Activated T-helper 17 cell treated with anti-CD3 and anti-CD28 coated beads, Interleukin-2, amount 50 U/mL, for 72 hours (primary cell): ENCODE measurements around the gene RNU4-1. TPM values are rescaled to one million over a fixed set of nuclear protein-coding genes. Genes with fewer than 3 reads are reported as not detected.
"Not testable (repeated sequence)": the region's sequence is repeated elsewhere in the genome, so short reads cannot be mapped to it uniquely, and the experiment has no call there.

ENCODE experiments used
- ATAC-seq: fragments of 150-1000 bp; cut with Tn5 transposase; replicated peaks from 2 replicates; pipeline ENCODE4 v1.10.0; 2021; ENCODE audit warnings: mild to moderate bottlenecking, moderate library complexity
- H3K27ac Mint-ChIP-seq: one replicate; pipeline ENCODE4 v1.8.0; 2022; ENCODE audit warnings: mixed read lengths
- H3K27me3 Mint-ChIP-seq: one replicate; pipeline ENCODE4 v1.8.0; 2022; ENCODE audit warnings: mixed read lengths
- H3K36me3 Mint-ChIP-seq: one replicate; pipeline ENCODE4 v1.8.0; 2022; ENCODE audit warnings: low read depth, mild to moderate bottlenecking, mixed read lengths
- H3K4me1 Mint-ChIP-seq: one replicate; pipeline ENCODE4 v1.8.0; 2022; ENCODE audit warnings: mixed read lengths
- H3K4me3 Mint-ChIP-seq: one replicate; pipeline ENCODE4 v1.8.0; 2022; ENCODE audit warnings: mild to moderate bottlenecking, mixed read lengths
- H3K9me3 Mint-ChIP-seq: one replicate; pipeline ENCODE4 v1.8.0; 2022; ENCODE audit warnings: mixed read lengths
- total RNA-seq, 2 donors: library from RNA; stranded (reverse); gene quantifications; one replicate each; pipeline ENCODE4 v1.2.3, GENCODE V29; 2022

The RNU4-1 gene
- total RNA-seq, 2 donors from 2014 or later, result 2,108 to 2,470 TPM

DNA sequence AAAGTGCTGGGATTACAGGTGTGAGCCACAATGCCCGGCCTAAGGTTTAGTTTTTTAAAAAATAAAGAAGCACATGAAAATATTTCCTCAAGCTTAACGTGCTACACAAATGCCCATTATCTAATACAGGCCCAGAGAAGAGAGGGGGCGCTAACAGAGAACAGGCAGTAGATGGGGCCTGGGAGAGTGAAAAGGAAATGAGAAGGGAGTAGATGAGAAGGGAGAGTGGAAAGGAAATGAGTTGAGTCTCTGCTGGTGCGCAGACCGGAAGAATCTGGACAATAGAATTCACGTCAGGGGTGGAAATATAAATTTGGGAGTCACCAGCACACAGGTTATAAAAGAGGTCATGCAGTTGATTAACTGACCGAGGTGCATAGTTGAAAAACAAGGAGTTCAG is 38.2 kb downstream of the RNU4-1 start:
- peaks cover 25% of the 10 kb centered on the region for H3K36me3 Mint-ChIP-seq
- H3K9me3 Mint-ChIP-seq, result no peaks in the 10 kb centered on the region
- peaks cover 63% of the 10 kb centered on the region for H3K4me1 Mint-ChIP-seq
- no peaks in the 10 kb centered on the region for H3K27me3 Mint-ChIP-seq
- no peak for ATAC-seq
- H3K27ac Mint-ChIP-seq, result peak overlapping the region; percentile 23
- peak overlapping the region; percentile 6 for H3K4me3 Mint-ChIP-seq

DNA sequence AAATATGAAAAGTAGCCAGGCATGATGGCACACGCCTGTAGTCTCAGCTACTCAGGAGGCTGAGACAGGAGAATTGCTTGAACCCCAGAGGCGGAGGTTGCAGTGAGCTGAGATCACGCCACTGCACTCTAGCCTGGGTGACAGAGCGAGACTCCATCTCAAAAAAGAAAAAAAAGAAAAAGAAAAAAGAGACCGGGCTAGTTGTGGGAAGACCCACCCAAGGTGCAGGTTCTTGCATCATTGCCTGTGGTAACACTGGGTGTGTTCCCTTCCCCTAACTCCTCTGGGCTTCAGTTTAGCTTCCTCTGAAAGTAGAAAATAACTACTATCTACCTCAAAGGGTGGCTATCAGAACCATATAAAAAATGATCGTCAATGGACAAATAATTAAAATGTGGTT is 39.7 kb downstream of the RNU4-1 start:
- not testable (repeated sequence) for H3K27me3 Mint-ChIP-seq, H3K9me3 Mint-ChIP-seq, ATAC-seq
- peak overlapping the region; percentile 80 for H3K27ac Mint-ChIP-seq
- peak overlapping the region; percentile 71 for H3K4me3 Mint-ChIP-seq
- H3K36me3 Mint-ChIP-seq, result peaks cover 21% of the 10 kb centered on the region
- H3K4me1 Mint-ChIP-seq, result peaks cover 72% of the 10 kb centered on the region

GRCh38 chr12:120252071-120252906 is 40.7 kb downstream of the RNU4-1 start:
- H3K4me1 Mint-ChIP-seq, result peaks cover 77% of the 10 kb centered on the region
- peak overlapping the region; percentile 80 for H3K27ac Mint-ChIP-seq
- no peaks in the 10 kb centered on the region for H3K27me3 Mint-ChIP-seq
- peak; percentile 89 for ATAC-seq
- peak overlapping the region; percentile 71 for H3K4me3 Mint-ChIP-seq
- H3K9me3 Mint-ChIP-seq, result no peaks in the 10 kb centered on the region
- peaks cover 23% of the 10 kb centered on the region for H3K36me3 Mint-ChIP-seq

GRCh38 chr12:120251364-120252070 is 41.5 kb downstream of the RNU4-1 start:
- Mint-ChIP-seq H3K4me3 (peak overlapping the region; percentile 71), H3K36me3 (peaks cover 24% of the 10 kb centered on the region), H3K27ac (peak overlapping the region; percentile 80), H3K4me1 (peaks cover 72% of the 10 kb centered on the region)
- not testable (repeated sequence) for ATAC-seq, H3K9me3 Mint-ChIP-seq, H3K27me3 Mint-ChIP-seq

DNA sequence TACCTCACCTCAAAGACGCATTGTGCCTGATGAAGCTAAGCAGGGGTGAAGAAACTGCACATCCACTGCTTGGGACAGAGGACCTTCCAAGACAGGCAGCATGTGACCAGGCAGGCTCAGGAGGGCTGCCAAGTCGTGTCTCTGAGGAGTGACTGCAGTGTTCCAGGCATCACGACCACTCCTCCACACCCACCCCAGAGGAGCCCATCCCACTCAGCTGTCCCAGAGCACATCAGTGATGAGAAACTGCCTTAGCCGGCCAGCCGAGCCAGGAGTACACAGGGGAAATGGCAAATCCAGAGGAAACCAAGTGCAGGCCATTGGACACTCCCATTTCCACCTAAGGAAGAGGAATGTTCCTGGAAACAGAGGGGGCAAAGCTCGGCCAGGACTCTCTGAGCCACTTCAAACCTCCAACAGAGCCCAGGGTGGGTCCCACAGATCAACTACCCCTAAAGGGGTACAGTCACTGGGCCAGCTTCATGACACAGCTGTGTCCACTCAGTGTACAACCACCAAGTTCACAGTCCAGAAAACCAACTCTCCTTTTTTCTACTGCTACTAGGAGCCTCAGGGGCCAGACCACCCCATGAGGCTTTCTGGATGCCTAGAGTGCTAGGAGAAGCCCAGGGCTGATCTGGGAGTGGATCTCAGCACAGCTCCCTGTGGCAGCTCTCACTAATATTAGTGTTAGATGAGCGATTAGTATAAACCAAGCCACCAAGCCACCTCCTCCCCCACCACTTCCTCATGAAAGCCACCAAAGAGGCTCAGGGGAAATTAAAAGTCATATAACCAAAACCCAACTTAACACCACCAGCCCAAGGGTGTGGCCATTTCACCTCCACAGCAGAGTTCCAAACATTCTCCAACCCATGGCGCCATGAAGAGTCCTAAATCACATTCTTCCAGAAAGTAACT is 42.9 kb downstream of the RNU4-1 start:
- peak overlapping the region; percentile 81 for H3K4me3 Mint-ChIP-seq
- H3K4me1 Mint-ChIP-seq, result peaks cover 67% of the 10 kb centered on the region
- no peaks in the 10 kb centered on the region for H3K9me3 Mint-ChIP-seq
- ATAC-seq, result peak; percentile 17
- H3K27me3 Mint-ChIP-seq, result no peaks in the 10 kb centered on the region
- peak overlapping the region; percentile 79 for H3K27ac Mint-ChIP-seq
- peaks cover 24% of the 10 kb centered on the region for H3K36me3 Mint-ChIP-seq

GRCh38 chr12:120249266-120249874 is 43.7 kb downstream of the RNU4-1 start:
- ATAC-seq, result no peak
- H3K36me3 Mint-ChIP-seq, result peaks cover 23% of the 10 kb centered on the region
- no peaks in the 10 kb centered on the region for H3K9me3 Mint-ChIP-seq
- peak overlapping the region; percentile 81 for H3K4me3 Mint-ChIP-seq
- no peak overlapping the region for H3K27ac Mint-ChIP-seq
- H3K27me3 Mint-ChIP-seq, result no peaks in the 10 kb centered on the region
- H3K4me1 Mint-ChIP-seq, result peaks cover 64% of the 10 kb centered on the region

GRCh38 chr12:120247621-120248030 is 45.4 kb downstream of the RNU4-1 start:
- Mint-ChIP-seq H3K4me1 (peaks cover 54% of the 10 kb centered on the region), H3K27ac (no peak overlapping the region), H3K36me3 (peaks cover 22% of the 10 kb centered on the region), H3K9me3 (no peaks in the 10 kb centered on the region), H3K27me3 (no peaks in the 10 kb centered on the region), H3K4me3 (peak overlapping the region; percentile 81)
- ATAC-seq, result no peak

GRCh38 chr12:120247183-120247582 is 45.9 kb downstream of the RNU4-1 start:
- H3K36me3 Mint-ChIP-seq, result peaks cover 22% of the 10 kb centered on the region
- peaks cover 49% of the 10 kb centered on the region for H3K4me1 Mint-ChIP-seq
- H3K9me3 Mint-ChIP-seq, result no peaks in the 10 kb centered on the region
- H3K27me3 Mint-ChIP-seq, result no peaks in the 10 kb centered on the region
- H3K4me3 Mint-ChIP-seq, result peak overlapping the region; percentile 81
- H3K27ac Mint-ChIP-seq, result no peak overlapping the region
- ATAC-seq, result no peak

GRCh38 chr12:120246705-120247104 is 46.3 kb downstream of the RNU4-1 start:
- H3K27ac Mint-ChIP-seq, ATAC-seq, H3K27me3 Mint-ChIP-seq, H3K9me3 Mint-ChIP-seq, H3K4me3 Mint-ChIP-seq: not testable (repeated sequence)
- H3K4me1 Mint-ChIP-seq, result peaks cover 47% of the 10 kb centered on the region
- peaks cover 25% of the 10 kb centered on the region for H3K36me3 Mint-ChIP-seq

Other genes with a start within 250 kb of the RNU4-1 start
- gene RAB35, start 176.5 kb downstream of the RNU4-1 start, total RNA-seq, result 10 to 100 TPM; 43.8 to 76.4 TPM
- 100 to 1,000 TPM in 1 of 2 donors, 10 to 100 TPM in 1; 94.4 to 177 TPM for gene GCN1, start 98.5 kb downstream of the RNU4-1 start, total RNA-seq
- gene RPLP0, start 92.1 kb downstream of the RNU4-1 start, total RNA-seq, result 1,000 to 10,000 TPM; 3,687 to 4,380 TPM
- 10 to 100 TPM; 44.8 to 65.5 TPM for gene PXN, start 27.5 kb downstream of the RNU4-1 start, total RNA-seq
- 1,000 to 10,000 TPM; 2,951 to 6,256 TPM for gene RNU4-2, start 1.3 kb downstream of the RNU4-1 start, total RNA-seq
- 1 to 10 TPM; 3.1 to 4.1 TPM for gene SIRT4, start 9.1 kb upstream of the RNU4-1 start, total RNA-seq
- not detected for gene PLA2G1B, start 34.5 kb upstream of the RNU4-1 start, total RNA-seq
- gene MSI1, start 75.9 kb upstream of the RNU4-1 start, total RNA-seq, result under 1 TPM in 1 of 2 donors, not detected in 1; 0.24 TPM
- 100 to 1,000 TPM; 291 to 437 TPM for gene COX6A1, start 144.9 kb upstream of the RNU4-1 start, total RNA-seq
- gene TRIAP1, start 153.1 kb upstream of the RNU4-1 start, total RNA-seq, result 10 to 100 TPM; 31.8 to 58.6 TPM
- 10 to 100 TPM; 33.2 to 41.3 TPM for gene GATC, start 153.2 kb upstream of the RNU4-1 start, total RNA-seq
- gene SRSF9, start 176.5 kb upstream of the RNU4-1 start, total RNA-seq, result 100 to 1,000 TPM; 138 to 246 TPM
- gene DYNLL1, start 202.9 kb upstream of the RNU4-1 start, total RNA-seq, result 100 to 1,000 TPM in 1 of 2 donors, 10 to 100 TPM in 1; 69.2 to 197 TPM
- gene COQ5, start 235.9 kb upstream of the RNU4-1 start, total RNA-seq, result 10 to 100 TPM; 17.2 to 21.8 TPM
- gene RNF10, start 241.1 kb upstream of the RNU4-1 start, total RNA-seq, result 100 to 1,000 TPM; 182 to 212 TPM